ENCODE results near the gene RAB11FIP5.

- TF ChIP-seq CTCF (IDR thresholded peaks at IDR 0.05): no peak
- no peak for TF ChIP-seq POLR2A (IDR thresholded peaks at IDR 0.05)
- no peak for TF ChIP-seq EP300 (IDR thresholded peaks at IDR 0.05)
- TF ChIP-seq POLR2AphosphoS5 (IDR thresholded peaks at IDR 0.05): no peak
These were observed 9.7 kb downstream of the RAB11FIP5 start for GRCh38 chr2:73103018-73103542.
